ACC112 (cell line): ENCODE data around the gene WDR70.
A peak's percentile ranks its signal among the peaks of the same experiment; 100 is the strongest.

ENCODE experiments used
- H2AFZ ChIP-seq: fragments of 200-600 bp; sonication (generic); one replicate; pipeline ENCODE4 v1.6.0; 2017; ENCODE audit warnings: antibody characterized with exemption, low read length; ENCODE audit not compliant: unreplicated experiment
- H3K27ac ChIP-seq: fragments of 200-600 bp; sonication (generic); 2 replicates; pipeline ENCODE4 v1.5.1; 2014; ENCODE audit warnings: low read depth, mild to moderate bottlenecking, antibody characterized with exemption, low read length, moderate library complexity
- H3K27me3 ChIP-seq: fragments of 200-600 bp; sonication (generic); 2 replicates; pipeline ENCODE4 v1.6.1; 2014; ENCODE audit warnings: mild to moderate bottlenecking, antibody characterized with exemption, low read length, moderate library complexity, mixed read lengths; ENCODE audit not compliant: insufficient read depth
- H3K36me3 ChIP-seq: fragments of 200-600 bp; sonication (generic); 2 replicates; pipeline ENCODE4 v1.6.1; 2016; ENCODE audit warnings: mild to moderate bottlenecking, antibody characterized with exemption, low read length, moderate library complexity, mixed read lengths; ENCODE audit not compliant: insufficient read depth
- H3K4me1 ChIP-seq: fragments of 200-600 bp; sonication (generic); one replicate; pipeline ENCODE4 v1.6.1; 2016; ENCODE audit warnings: low read length, mixed read lengths; ENCODE audit not compliant: insufficient read depth, unreplicated experiment, control insufficient read depth
- H3K4me3 ChIP-seq: fragments of 200-600 bp; sonication (generic); 2 replicates; pipeline ENCODE4 v1.5.1; 2014; ENCODE audit warnings: mild to moderate bottlenecking, low read depth, low read length
- H3K79me2 ChIP-seq: fragments of 200-600 bp; sonication (generic); one replicate; pipeline ENCODE4 v1.6.0; 2016; ENCODE audit warnings: low read length; ENCODE audit not compliant: control insufficient read depth, unreplicated experiment, insufficient read depth

WDR70 gene

GRCh38 chr5:37735649-37736347, 356.7 kb downstream of the WDR70 start:
- H3K27me3 ChIP-seq: no peaks in the 10 kb centered on the region
- peaks cover 36% of the 10 kb centered on the region for H3K4me1 ChIP-seq
- H2AFZ ChIP-seq: no peak overlapping the region
- peak overlapping the region; percentile 25; the same call in 1 of the 2 replicates for H3K27ac ChIP-seq
- no peaks in the 10 kb centered on the region for H3K79me2 ChIP-seq
- H3K4me3 ChIP-seq: no peak overlapping the region
- no peaks in the 10 kb centered on the region for H3K36me3 ChIP-seq

GRCh38 chr5:37736397-37736796, 357.3 kb downstream of the WDR70 start:
- Histone ChIP-seq H2AFZ (no peak overlapping the region), H3K36me3 (no peaks in the 10 kb centered on the region), H3K27ac (peak overlapping the region; percentile 25; the same call in 1 of the 2 replicates), H3K27me3 (no peaks in the 10 kb centered on the region), H3K4me3 (no peak overlapping the region), H3K79me2 (no peaks in the 10 kb centered on the region), H3K4me1 (peaks cover 42% of the 10 kb centered on the region)

- no peaks in the 10 kb centered on the region for H3K27me3 ChIP-seq
- H3K79me2 ChIP-seq: no peaks in the 10 kb centered on the region
- H3K36me3 ChIP-seq: no peaks in the 10 kb centered on the region
- H3K27ac ChIP-seq: peak overlapping the region; percentile 95
- H2AFZ ChIP-seq: no peak overlapping the region
- H3K4me1 ChIP-seq: peaks cover 46% of the 10 kb centered on the region
- no peak overlapping the region for H3K4me3 ChIP-seq
Measured at GRCh38 chr5:37737326-37738056, 358.4 kb downstream of the WDR70 start.

GRCh38 chr5:37738057-37738691, 359.1 kb downstream of the WDR70 start:
- peaks cover 46% of the 10 kb centered on the region for H3K4me1 ChIP-seq
- peak overlapping the region; percentile 35 for H3K4me3 ChIP-seq
- no peaks in the 10 kb centered on the region for H3K79me2 ChIP-seq
- H2AFZ ChIP-seq: no peak overlapping the region
- H3K27me3 ChIP-seq: no peaks in the 10 kb centered on the region
- H3K27ac ChIP-seq: peak overlapping the region; percentile 95
- no peaks in the 10 kb centered on the region for H3K36me3 ChIP-seq

DNA sequence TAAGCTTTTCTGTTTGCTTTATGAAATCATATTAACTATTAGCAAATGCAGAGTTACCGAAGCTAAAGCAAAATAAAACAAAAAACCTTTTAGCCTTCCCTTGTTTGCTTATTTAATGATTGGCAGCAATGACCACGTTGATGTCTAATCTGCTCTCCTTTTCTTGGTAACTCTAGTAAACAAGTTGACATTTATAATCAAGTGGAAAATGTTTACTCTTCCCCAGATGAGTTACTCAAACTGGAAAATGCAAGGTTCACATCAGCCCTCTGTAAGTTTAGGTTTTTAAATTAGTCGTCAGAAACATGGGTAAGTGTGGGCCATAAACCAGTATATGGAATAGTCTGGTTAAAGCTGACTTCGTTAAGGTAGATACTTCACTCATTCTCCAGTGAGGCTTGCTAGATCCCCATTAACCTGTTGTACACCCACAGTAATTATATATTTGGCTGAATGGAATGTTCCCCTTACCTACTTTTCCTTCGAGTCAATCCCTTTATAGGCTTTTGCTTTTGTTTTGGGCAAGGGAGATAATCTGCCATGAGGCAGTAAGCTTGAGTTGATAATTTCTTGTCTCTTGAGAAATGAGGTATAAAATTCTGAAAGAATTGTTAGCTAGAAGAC, 359.9 kb downstream of the WDR70 start:
- Histone ChIP-seq H2AFZ (no peak overlapping the region), H3K4me3 (peak overlapping the region; percentile 35), H3K27me3 (no peaks in the 10 kb centered on the region), H3K36me3 (no peaks in the 10 kb centered on the region), H3K79me2 (no peaks in the 10 kb centered on the region), H3K27ac (peak overlapping the region; percentile 95), H3K4me1 (peaks cover 46% of the 10 kb centered on the region)

DNA sequence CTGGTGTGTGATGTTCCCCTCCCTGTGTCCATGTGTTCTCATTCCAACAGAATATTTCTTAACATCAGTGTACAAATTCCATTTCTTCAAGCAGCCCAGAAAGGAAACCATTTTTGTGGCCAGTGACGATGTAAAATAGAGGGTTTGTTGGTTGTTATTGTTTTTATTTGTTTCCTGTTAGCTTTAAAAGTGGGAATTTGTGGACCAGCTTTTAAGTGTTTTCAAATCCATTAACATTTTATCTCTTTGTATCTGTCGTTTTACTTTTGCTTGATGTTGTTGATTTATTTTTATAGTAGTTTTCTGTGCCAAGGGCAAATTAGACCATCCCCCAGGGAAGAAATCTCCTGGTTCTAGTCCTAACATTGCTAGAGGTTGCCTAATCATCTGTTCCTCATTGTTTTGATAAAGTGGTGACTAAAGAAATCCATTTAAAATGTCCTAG, 360.7 kb downstream of the WDR70 start:
- peak overlapping the region; percentile 47 for H2AFZ ChIP-seq
- H3K27ac ChIP-seq: peak overlapping the region; percentile 95
- no peaks in the 10 kb centered on the region for H3K36me3 ChIP-seq
- no peaks in the 10 kb centered on the region for H3K79me2 ChIP-seq
- H3K4me3 ChIP-seq: peak overlapping the region; percentile 52
- H3K4me1 ChIP-seq: peaks cover 46% of the 10 kb centered on the region
- H3K27me3 ChIP-seq: no peaks in the 10 kb centered on the region

DNA sequence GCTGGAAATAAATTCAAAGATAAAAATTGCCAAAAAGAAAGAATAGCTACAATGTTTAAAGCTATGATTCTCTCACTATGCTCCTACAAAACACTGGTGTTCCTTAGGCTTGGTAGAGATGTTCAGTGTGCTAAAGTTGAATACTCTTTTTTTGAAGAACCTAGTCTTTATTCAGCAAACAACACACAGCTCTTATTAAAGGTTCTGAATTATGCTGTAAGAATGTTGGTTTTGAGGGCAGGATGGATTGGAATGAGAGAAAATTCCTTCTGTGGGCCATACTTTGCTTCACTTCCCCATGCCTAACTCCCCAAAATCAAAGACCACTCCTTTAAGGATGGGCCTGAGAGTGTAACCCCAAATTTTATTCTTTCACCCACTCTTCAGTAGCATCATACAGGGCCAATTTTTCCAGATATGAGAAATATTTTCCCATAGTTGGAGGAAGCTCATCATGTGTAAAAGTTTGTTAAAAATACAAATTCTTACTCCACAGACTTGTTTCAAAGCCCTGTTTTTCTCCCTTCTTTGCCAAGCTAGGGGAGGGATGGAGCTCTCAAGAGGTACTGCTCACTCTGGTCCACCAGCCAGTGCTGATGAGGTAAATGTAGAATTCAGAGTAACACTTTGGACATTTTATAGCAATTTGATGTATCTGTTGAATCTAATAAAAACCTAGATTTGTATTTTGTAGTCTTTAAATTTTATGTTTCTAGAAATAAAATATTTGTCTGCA, 361.4 kb downstream of the WDR70 start:
- H3K79me2 ChIP-seq: no peaks in the 10 kb centered on the region
- peak overlapping the region; percentile 47 for H2AFZ ChIP-seq

DNA sequence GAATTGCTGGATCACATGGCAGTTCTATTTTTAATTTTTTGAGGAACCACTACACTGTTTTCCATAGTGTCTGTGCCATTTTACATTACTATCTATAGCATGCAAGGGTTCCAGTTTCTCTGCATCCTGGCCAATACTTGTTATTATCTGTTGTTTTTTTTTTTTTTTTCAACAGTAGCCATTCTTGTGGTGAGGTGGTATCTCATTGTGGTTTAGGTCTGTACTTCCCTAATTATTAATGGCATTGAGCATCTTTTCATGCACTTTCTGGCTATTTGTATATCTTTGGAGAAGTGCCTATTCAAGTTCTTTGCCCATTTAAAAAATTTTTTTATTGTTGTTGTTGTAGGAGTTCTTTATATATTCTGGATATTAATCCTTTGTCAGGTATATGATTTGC, 363.0 kb downstream of the WDR70 start:
- Histone ChIP-seq H3K27me3 (no peaks in the 10 kb centered on the region), H3K36me3 (no peaks in the 10 kb centered on the region), H3K4me1 (peaks cover 38% of the 10 kb centered on the region), H3K4me3 (no peak overlapping the region), H3K79me2 (no peaks in the 10 kb centered on the region), H3K27ac (no peak overlapping the region), H2AFZ (no peak overlapping the region)

More for the DNA sequence above, 361.4 kb downstream of the WDR70 start:
- Histone ChIP-seq H3K36me3 (no peaks in the 10 kb centered on the region), H3K27me3 (no peaks in the 10 kb centered on the region), H3K27ac (peak overlapping the region; percentile 95), H3K4me1 (peaks cover 46% of the 10 kb centered on the region), H3K4me3 (peak overlapping the region; percentile 52)

GRCh38 chr5:37751227-37751626, 372.1 kb downstream of the WDR70 start:
- peaks cover 6% of the 10 kb centered on the region for H3K4me1 ChIP-seq
- no peaks in the 10 kb centered on the region for H3K27me3 ChIP-seq
- H2AFZ ChIP-seq: no peak overlapping the region
- no peak overlapping the region for H3K4me3 ChIP-seq
- H3K36me3 ChIP-seq: no peaks in the 10 kb centered on the region
- no peak overlapping the region for H3K27ac ChIP-seq
- H3K79me2 ChIP-seq: no peaks in the 10 kb centered on the region

GRCh38 chr5:37754976-37755375, 375.9 kb downstream of the WDR70 start:
- Histone ChIP-seq H3K27me3 (no peaks in the 10 kb centered on the region), H2AFZ (no peak overlapping the region), H3K4me3 (no peak overlapping the region), H3K36me3 (no peaks in the 10 kb centered on the region), H3K79me2 (no peaks in the 10 kb centered on the region), H3K4me1 (peaks cover 6% of the 10 kb centered on the region), H3K27ac (no peak overlapping the region)
